HS-5 (cell line): ENCODE measurements around the gene GPRASP3.
A peak's percentile ranks its signal among the peaks of the same experiment; 100 is the strongest.

Source experiments
- DNase-seq: peaks from one replicate; pipeline ENCODE4 v3.0.0-alpha.2; 2012; ENCODE audit warnings: low read depth

The GPRASP3 gene

GRCh38 chrX:102765217-102765616 lies 44.7 kb downstream of the GPRASP3 start:
- peak; percentile 66 for DNase-seq

- DNase-seq: peak; percentile 53
These were observed 45.3 kb downstream of the GPRASP3 start for GRCh38 chrX:102765809-102766208.

GRCh38 chrX:102767287-102767686 lies 46.7 kb downstream of the GPRASP3 start:
- no peak for DNase-seq

- peak; percentile 71 for DNase-seq
These were observed 48.6 kb downstream of the GPRASP3 start for GRCh38 chrX:102768987-102769761.
